ENCODE measurements around the gene SLC12A7. TPM values are rescaled to one million over a fixed set of nuclear protein-coding genes. Genes with fewer than 3 reads are reported as not detected.
"Not testable (repeated sequence)": the region's sequence is repeated elsewhere in the genome, so short reads cannot be mapped to it uniquely, and the experiment has no call there.

SLC12A7 gene
- total RNA-seq, 1 donor from 2014 or later, result 11.5 TPM

GRCh38 chr5:1130218-1130946 lies 18.5 kb upstream of the SLC12A7 start:
- TF ChIP-seq, protein P1, sequence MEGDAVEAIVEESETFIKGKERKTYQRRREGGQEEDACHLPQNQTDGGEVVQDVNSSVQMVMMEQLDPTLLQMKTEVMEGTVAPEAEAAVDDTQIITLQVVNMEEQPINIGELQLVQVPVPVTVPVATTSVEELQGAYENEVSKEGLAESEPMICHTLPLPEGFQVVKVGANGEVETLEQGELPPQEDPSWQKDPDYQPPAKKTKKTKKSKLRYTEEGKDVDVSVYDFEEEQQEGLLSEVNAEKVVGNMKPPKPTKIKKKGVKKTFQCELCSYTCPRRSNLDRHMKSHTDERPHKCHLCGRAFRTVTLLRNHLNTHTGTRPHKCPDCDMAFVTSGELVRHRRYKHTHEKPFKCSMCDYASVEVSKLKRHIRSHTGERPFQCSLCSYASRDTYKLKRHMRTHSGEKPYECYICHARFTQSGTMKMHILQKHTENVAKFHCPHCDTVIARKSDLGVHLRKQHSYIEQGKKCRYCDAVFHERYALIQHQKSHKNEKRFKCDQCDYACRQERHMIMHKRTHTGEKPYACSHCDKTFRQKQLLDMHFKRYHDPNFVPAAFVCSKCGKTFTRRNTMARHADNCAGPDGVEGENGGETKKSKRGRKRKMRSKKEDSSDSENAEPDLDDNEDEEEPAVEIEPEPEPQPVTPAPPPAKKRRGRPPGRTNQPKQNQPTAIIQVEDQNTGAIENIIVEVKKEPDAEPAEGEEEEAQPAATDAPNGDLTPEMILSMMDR (IDR thresholded peaks at IDR 0.05), result no peak
- H3K4me1 Mint-ChIP-seq (ENCODE audit: unreplicated experiment), result peaks cover 6% of the 10 kb centered on the region
- H3K4me3 Mint-ChIP-seq (ENCODE audit: unreplicated experiment), result no peak overlapping the region
- no peaks in the 10 kb centered on the region for H3K36me3 Mint-ChIP-seq (ENCODE audit: unreplicated experiment)
- peaks cover 17% of the 10 kb centered on the region for H3K27me3 Mint-ChIP-seq (ENCODE audit: unreplicated experiment)
- H3K27ac Mint-ChIP-seq (ENCODE audit: unreplicated experiment), result no peak overlapping the region
- no peak for DNase-seq (ENCODE audit: extremely low spot score, unreplicated experiment)
- H3K9me3 Mint-ChIP-seq (ENCODE audit: unreplicated experiment), result no peaks in the 10 kb centered on the region

DNA sequence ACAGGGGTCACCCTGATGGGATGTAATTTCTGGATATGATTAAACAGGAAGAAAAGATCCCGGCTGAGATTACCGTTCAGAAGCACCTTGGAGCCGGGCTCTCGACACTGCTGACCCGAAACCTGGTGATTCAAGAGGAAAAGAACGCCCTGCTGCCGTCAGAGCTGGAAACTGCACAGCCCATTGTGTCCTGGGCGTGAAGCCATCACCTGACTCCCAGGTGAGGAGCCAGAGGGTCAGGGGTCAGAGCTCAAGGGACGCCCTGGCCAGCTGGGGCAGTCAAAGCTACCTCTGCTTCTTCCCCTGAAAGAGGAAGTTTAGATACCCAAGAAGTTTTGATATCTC lies 17.8 kb upstream of the SLC12A7 start:
- Mint-ChIP-seq H3K27ac (ENCODE audit: unreplicated experiment) (no peak overlapping the region), H3K4me3 (ENCODE audit: unreplicated experiment) (no peak overlapping the region), H3K36me3 (ENCODE audit: unreplicated experiment) (no peaks in the 10 kb centered on the region), H3K4me1 (ENCODE audit: unreplicated experiment) (peaks cover 6% of the 10 kb centered on the region), H3K9me3 (ENCODE audit: unreplicated experiment) (no peaks in the 10 kb centered on the region), H3K27me3 (ENCODE audit: unreplicated experiment) (peaks cover 24% of the 10 kb centered on the region)
- TF ChIP-seq, protein P1 (IDR thresholded peaks at IDR 0.05), result no peak
- no peak for DNase-seq (ENCODE audit: extremely low spot score, unreplicated experiment)

DNA sequence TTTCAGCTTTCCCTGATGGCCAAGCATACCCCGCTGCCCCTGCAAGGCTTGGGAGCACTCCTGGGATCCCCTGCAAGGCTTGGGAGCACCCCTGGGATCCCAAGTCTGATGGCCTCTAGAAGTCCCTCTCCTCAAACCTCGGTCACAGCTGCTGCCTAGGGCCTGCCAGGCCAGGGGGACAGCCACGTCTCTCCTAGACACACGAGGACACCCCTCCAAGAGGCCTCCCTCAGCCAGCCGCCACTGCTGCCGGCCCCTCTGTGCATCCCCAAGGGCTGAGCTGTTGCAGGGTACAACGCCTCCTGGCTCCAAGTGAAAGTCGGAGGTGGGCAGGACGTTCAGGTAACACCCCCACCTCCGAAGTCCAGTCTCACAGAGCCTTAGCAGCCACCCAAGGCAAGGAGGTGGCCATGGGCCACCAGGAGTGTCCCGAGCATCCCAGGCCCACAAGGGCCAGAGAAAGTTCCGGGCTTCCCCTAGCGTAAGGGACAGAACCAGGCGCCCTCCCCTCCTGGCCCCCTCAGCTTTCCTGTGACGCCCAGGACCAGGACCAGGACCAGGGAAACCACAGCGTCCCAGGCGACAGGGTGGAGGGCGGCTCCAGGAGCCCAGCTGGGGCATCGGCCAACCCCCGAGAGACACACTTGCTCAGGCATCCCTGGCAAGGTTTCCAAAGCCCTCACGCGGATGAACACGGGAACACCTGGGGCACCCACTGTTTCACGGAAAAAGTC lies 17.3 kb upstream of the SLC12A7 start:
- no peak overlapping the region for H3K4me3 Mint-ChIP-seq (ENCODE audit: unreplicated experiment)
- peaks cover 6% of the 10 kb centered on the region for H3K4me1 Mint-ChIP-seq (ENCODE audit: unreplicated experiment)
- no peaks in the 10 kb centered on the region for H3K9me3 Mint-ChIP-seq (ENCODE audit: unreplicated experiment)
- H3K27ac Mint-ChIP-seq (ENCODE audit: unreplicated experiment), result no peak overlapping the region
- H3K27me3 Mint-ChIP-seq (ENCODE audit: unreplicated experiment), result peaks cover 25% of the 10 kb centered on the region
- H3K36me3 Mint-ChIP-seq (ENCODE audit: unreplicated experiment), result no peaks in the 10 kb centered on the region
- TF ChIP-seq, protein P1 (IDR thresholded peaks at IDR 0.05), result no peak
- no peak for DNase-seq (ENCODE audit: extremely low spot score, unreplicated experiment)

DNA sequence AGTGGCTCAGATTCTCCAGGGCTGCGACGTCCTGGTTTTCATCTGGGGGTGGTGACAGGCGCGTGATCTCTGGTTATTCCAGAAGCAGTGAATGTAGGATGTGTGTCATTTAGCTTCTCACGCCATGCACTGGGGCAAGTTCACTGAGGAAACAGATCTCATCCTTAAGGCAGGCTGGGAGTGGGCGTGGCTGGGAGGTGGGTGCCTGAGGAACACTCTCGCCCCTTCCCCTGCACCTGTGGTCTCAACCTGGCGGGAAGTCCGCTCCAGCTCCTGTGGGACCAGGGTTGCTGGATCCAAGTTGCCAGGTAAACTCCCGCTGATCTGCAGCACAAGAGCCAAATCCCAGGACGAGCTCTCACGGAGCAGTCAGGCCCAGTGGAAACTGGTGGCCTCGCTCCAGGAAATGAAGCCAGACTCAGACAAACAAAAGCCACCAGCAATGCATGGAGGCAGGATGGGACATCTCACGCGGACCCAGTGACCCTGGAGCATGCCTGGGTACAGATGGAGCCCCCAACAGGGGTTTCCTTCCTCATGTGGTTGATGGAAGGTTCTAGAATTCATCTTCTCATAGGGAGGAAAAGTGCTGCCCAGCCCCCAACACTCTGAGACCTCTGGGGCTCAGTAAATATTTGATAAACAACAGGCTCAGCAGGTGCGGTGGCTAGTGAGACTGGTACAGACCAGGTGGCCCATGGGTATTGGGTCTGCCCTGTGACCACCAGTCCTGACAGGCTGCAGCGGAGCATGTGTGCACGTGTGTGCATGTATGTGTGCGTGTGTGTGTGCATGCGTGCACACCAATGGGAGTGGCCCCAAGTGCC lies 16.3 kb upstream of the SLC12A7 start:
- TF ChIP-seq, protein P1 (IDR thresholded peaks at IDR 0.05), result no peak
- no peaks in the 10 kb centered on the region for H3K9me3 Mint-ChIP-seq (ENCODE audit: unreplicated experiment)
- H3K36me3 Mint-ChIP-seq (ENCODE audit: unreplicated experiment), result no peaks in the 10 kb centered on the region
- H3K4me1 Mint-ChIP-seq (ENCODE audit: unreplicated experiment), result no peaks in the 10 kb centered on the region
- H3K27ac Mint-ChIP-seq (ENCODE audit: unreplicated experiment), result no peak overlapping the region
- DNase-seq (ENCODE audit: extremely low spot score, unreplicated experiment), result no peak
- H3K27me3 Mint-ChIP-seq (ENCODE audit: unreplicated experiment), result peaks cover 22% of the 10 kb centered on the region
- H3K4me3 Mint-ChIP-seq (ENCODE audit: unreplicated experiment), result no peak overlapping the region

GRCh38 chr5:1125695-1126094 lies 13.8 kb upstream of the SLC12A7 start:
- H3K4me3 Mint-ChIP-seq (ENCODE audit: unreplicated experiment); H3K4me1 Mint-ChIP-seq (ENCODE audit: unreplicated experiment); H3K36me3 Mint-ChIP-seq (ENCODE audit: unreplicated experiment); DNase-seq (ENCODE audit: extremely low spot score, unreplicated experiment); H3K9me3 Mint-ChIP-seq (ENCODE audit: unreplicated experiment); H3K27ac Mint-ChIP-seq (ENCODE audit: unreplicated experiment): not testable (repeated sequence)
- H3K27me3 Mint-ChIP-seq (ENCODE audit: unreplicated experiment), result peaks cover 22% of the 10 kb centered on the region

Data from osteocyte (in vitro differentiated cells).